HepG2 (cell line): ENCODE results near the gene KIF9. TPM values are rescaled to one million over a fixed set of nuclear protein-coding genes. Genes with fewer than 3 reads are reported as not detected.

Experiments used
- ATAC-seq: fragments of 200-7000 bp; cut with Tn5 transposase; 3 replicates; pipeline ENCODE4 v1.9.1; 2020; ENCODE audit warnings: mild to moderate bottlenecking, moderate library complexity
- BruUV-seq: library from RNA; stranded (reverse); fragments of 400-500 nt; replicated peaks from 2 replicates; lab custom pipeline; 2021; lab: Mats Ljungman, UMichigan
- CTCF ChIA-PET: fragments of 300-600 bp; formaldehyde crosslinking; extraction: SDS; loops from one replicate; lab custom pipeline; 2021; ENCODE audit warnings: low total read pairs, inconsistent platforms, low intra/inter-chr PET ratio; lab: Yijun Ruan, JAX
- POLR2A ChIA-PET: fragments of 350-600 bp; sonication (Branson Sonifier 250); formaldehyde crosslinking; loops from one replicate; lab custom pipeline; 2020; ENCODE audit warnings: antibody characterized with exemption, inconsistent platforms; lab: Yijun Ruan, JAX
- DNase-seq: peaks from one replicate; pipeline ENCODE4 v3.0.0-alpha.2; 2015; ENCODE audit warnings: low spot score
- FAIRE-seq: peaks from 3 replicates; lab custom pipeline; 2011; peaks lifted over from hg19 to GRCh38; lab: Jason Lieb, UNC
- H2AFZ ChIP-seq: one replicate; pipeline ENCODE4 v1.6.1; 2011; ENCODE audit warnings: low read length, inconsistent platforms
- H3K27ac ChIP-seq: fragments of 300-600 bp; 3 replicates; pipeline ENCODE4 v1.8.0; 2011; ENCODE audit warnings: mixed run types, mild to moderate bottlenecking, mixed read lengths, low read length, inconsistent platforms; ENCODE audit not compliant: insufficient read depth; ENCODE audit errors: extremely low read length
- H3K27me3 ChIP-seq, 2 experiments: fragments of 200-600 bp in 1 of 2; 2 replicates in 1 of 2; 3 replicates in 1 of 2; pipeline versions ENCODE4 v1.6.0 to v1.8.0; 2011; ENCODE audit warnings: low read length in 2 of 2, mild to moderate bottlenecking in 2 of 2, moderate library complexity in 2 of 2, inconsistent platforms in 1 of 2; ENCODE audit not compliant: insufficient read depth in 2 of 2, control insufficient read depth in 1 of 2
- H3K36me3 ChIP-seq, 2 experiments: fragments of 200-600 bp in 1 of 2; replicated peaks in 1 of 2; 2 replicates in 1 of 2; 3 replicates in 1 of 2; pipeline versions ENCODE4 v1.5.1 to v1.8.0; 2011; ENCODE audit warnings: low read length in 2 of 2, inconsistent platforms in 1 of 2; ENCODE audit not compliant: insufficient read depth in 2 of 2, control insufficient read depth in 1 of 2
- H3K4me1 ChIP-seq: 2 replicates; pipeline ENCODE4 v1.5.1; 2012; ENCODE audit warnings: low read length, inconsistent platforms; ENCODE audit not compliant: insufficient read depth
- H3K4me2 ChIP-seq: 2 replicates; pipeline ENCODE4 v1.6.0; 2011; ENCODE audit warnings: low read depth, low read length, inconsistent platforms
- H3K4me3 ChIP-seq, 3 experiments: fragments of 200-600 bp in 1 of 3; sonication (generic), shearing (Covaris generic) in 1 of 3; replicated peaks in 1 of 3; 2 replicates each; pipeline ENCODE4 v1.5.1; 2011 to 2016; ENCODE audit warnings: low read length in 3 of 3, inconsistent platforms in 2 of 3, low read depth in 2 of 3, mild to moderate bottlenecking in 2 of 3, control low read depth in 1 of 3, mixed read lengths in 1 of 3; ENCODE audit not compliant: insufficient read depth in 1 of 3
- H3K79me2 ChIP-seq: one replicate; pipeline ENCODE4 v1.6.1; 2011; ENCODE audit warnings: low read length, inconsistent platforms; ENCODE audit not compliant: insufficient read depth
- H3K9ac ChIP-seq: 2 replicates; pipeline ENCODE4 v1.6.0; 2011; ENCODE audit warnings: mild to moderate bottlenecking, low read depth, low read length, inconsistent platforms; ENCODE audit not compliant: insufficient read depth
- H3K9me3 ChIP-seq: 2 replicates; pipeline ENCODE4 v1.5.1; 2012; ENCODE audit warnings: mild to moderate bottlenecking, low read length
- H4K20me1 ChIP-seq: 2 replicates; pipeline ENCODE4 v1.6.0; 2011; ENCODE audit warnings: inconsistent platforms, mild to moderate bottlenecking, low read length, moderate library complexity; ENCODE audit not compliant: insufficient read depth
- CAMTA2 ChIP-seq: sonication (generic); formaldehyde crosslinking; IDR thresholded peaks from 2 replicates; pipeline ENCODE4 v1.4.0; 2020; ENCODE audit warnings: mild to moderate bottlenecking, missing genetic modification reagents, borderline replicate concordance
- CCAR2 ChIP-seq: fragments of 200-400 bp; formaldehyde crosslinking; optimal IDR thresholded peaks from 2 replicates; pipeline ENCODE3; 2018; ENCODE audit warnings: low read depth, mild to moderate bottlenecking, low read length, moderate library complexity
- EP300 ChIP-seq, 3 experiments: sonication (generic) in 1 of 3; formaldehyde crosslinking in 1 of 3; IDR thresholded peaks; 2 replicates each; pipeline versions ENCODE4 v1.5.1 to v1.6.1; 2011 to 2020; ENCODE audit warnings: low read depth in 2 of 3, low read length in 2 of 3, borderline replicate concordance in 1 of 3, improper control_type of control experiment in 1 of 3, mild to moderate bottlenecking in 1 of 3, missing genetic modification reagents in 1 of 3, moderate library complexity in 1 of 3
- FOXC1 ChIP-seq: sonication (generic); formaldehyde crosslinking; IDR thresholded peaks from 2 replicates; pipeline ENCODE4 v1.8.0; 2022; ENCODE audit warnings: mild to moderate bottlenecking, missing genetic modification reagents, borderline replicate concordance
- JUN ChIP-seq: sonication (generic); formaldehyde crosslinking; IDR thresholded peaks from 2 replicates; pipeline ENCODE4 v1.4.0; 2020; ENCODE audit warnings: mild to moderate bottlenecking, missing genetic modification reagents
- MAFF ChIP-seq: IDR thresholded peaks from 2 replicates; pipeline ENCODE4 v1.6.1; 2011; ENCODE audit warnings: low read depth, low read length, improper control_type of control experiment
- MAFK ChIP-seq, 2 experiments: IDR thresholded peaks in 1 of 2; conservative IDR thresholded peaks in 1 of 2; 2 replicates each; pipeline ENCODE4 v1.6.1; 2011; ENCODE audit warnings: improper control_type of control experiment in 2 of 2, low read length in 2 of 2
- NONO ChIP-seq, 2 experiments: fragments of 450-650 bp in 1 of 2; sonication (generic) in 1 of 2; formaldehyde crosslinking in 1 of 2; IDR thresholded peaks in 1 of 2; conservative IDR thresholded peaks in 1 of 2; 2 replicates each; pipeline versions ENCODE4 v1.6.1 to v1.8.0; 2017 to 2022; ENCODE audit warnings: mild to moderate bottlenecking in 1 of 2, missing genetic modification reagents in 1 of 2, moderate library complexity in 1 of 2
- SIX4 ChIP-seq: sonication (generic); formaldehyde crosslinking; IDR thresholded peaks from 2 replicates; pipeline ENCODE4 v1.4.0; 2020; ENCODE audit warnings: missing genetic modification reagents
- TAF15 ChIP-seq: fragments of 200-400 bp; formaldehyde crosslinking; IDR thresholded peaks from one replicate; pipeline ENCODE4 v1.6.1; 2018; ENCODE audit warnings: mild to moderate bottlenecking, low read depth, low read length; ENCODE audit not compliant: poor library complexity, severe bottlenecking
- ZNF235 ChIP-seq: sonication (generic); formaldehyde crosslinking; IDR thresholded peaks from 2 replicates; pipeline ENCODE4 v1.8.1; 2023; ENCODE audit warnings: mild to moderate bottlenecking, missing genetic modification reagents, borderline replicate concordance
- ZNF274 ChIP-seq: sonication (generic); formaldehyde crosslinking; IDR thresholded peaks from 2 replicates; pipeline ENCODE4 v1.5.1; 2020; ENCODE audit warnings: mild to moderate bottlenecking, missing genetic modification reagents
- ZNF431 ChIP-seq: sonication (generic); formaldehyde crosslinking; IDR thresholded peaks from 2 replicates; pipeline ENCODE4 v1.9.0; 2022; ENCODE audit warnings: missing genetic modification reagents, low read depth, mild to moderate bottlenecking, borderline replicate concordance
- ZNF790 ChIP-seq: sonication (generic); formaldehyde crosslinking; IDR thresholded peaks from 2 replicates; pipeline ENCODE4 v1.8.0; 2022; ENCODE audit warnings: missing genetic modification reagents, mild to moderate bottlenecking, borderline replicate concordance
- ZNF839 ChIP-seq: sonication (generic); formaldehyde crosslinking; IDR thresholded peaks from 2 replicates; pipeline ENCODE4 v1.4.0; 2020; ENCODE audit warnings: missing genetic modification reagents, mild to moderate bottlenecking, borderline replicate concordance
- ZUFSP ChIP-seq: sonication (generic); formaldehyde crosslinking; IDR thresholded peaks from 2 replicates; pipeline ENCODE4 v1.9.0; 2021; ENCODE audit warnings: missing genetic modification reagents, mild to moderate bottlenecking, borderline replicate concordance
- in situ Hi-C: cut with HindIII; loops from 2 replicates; pipeline ENCODE4 v1.10.0; 2017; ENCODE audit warnings: low pct_unique_long_range_greater_than_20kb; ENCODE audit not compliant: extremely low pct_ligation_motif_present
- intact Hi-C: fragments of 100-400 bp; cut with micrococcal nuclease; formaldehyde crosslinking; loops from one replicate; pipeline ENCODE4 v1.10.0; 2022; ENCODE audit not compliant: unreplicated experiment
- polyA plus RNA-seq, 8 experiments: library from polyadenylated mRNA; depleted of rRNA in 3 of 8; stranded (reverse) in 7 of 8; unstranded in 1 of 8; fragments of >200 nt; fragmentation: Illumina TruSeq in 4 of 8; extraction: Trizol in 4 of 8; gene quantifications; 2 replicates each; pipeline versions ENCODE4 v1.2.1 to v1.2.3, GENCODE V29; 2011 to 2016; ENCODE audit warnings: low read depth in 4 of 8, missing spikeins in 1 of 8, mixed read lengths in 1 of 8; ENCODE audit not compliant: insufficient read depth in 1 of 8
- total RNA-seq, 5 experiments: library from RNA; depleted of rRNA; stranded (reverse); fragments of >200 nt; fragmentation: Illumina TruSeq; extraction: Trizol; gene quantifications; 2 replicates each; pipeline ENCODE4 v1.2.3, GENCODE V29; 2016; ENCODE audit warnings: low read depth in 1 of 5
- TF ChIP-seq, protein P1 (sequence below): sonication (generic); formaldehyde crosslinking; conservative IDR thresholded peaks from 2 replicates; pipeline ENCODE4 v1.4.0; 2020; ENCODE audit warnings: mild to moderate bottlenecking, missing genetic modification reagents, moderate library complexity

The KIF9 gene
- total and polyA plus RNA-seq, 2 of the 13 experiments (the other 11 are each of a cell fraction or from before 2014, with no cell fraction given) = 5.1 to 16.9 TPM

GRCh38 chr3:47267490-47267824 lies 15.1 kb downstream of the KIF9 start:
- in situ Hi-C loops = no loop called here
- no TSS peak for BruUV-seq
- POLR2A ChIA-PET = no interaction called here

More at GRCh38 chr3:47267490-47267824, 15.1 kb downstream of the KIF9 start:
- CTCF ChIA-PET = no interaction called here
- no peak for ATAC-seq
- intact Hi-C loops = no loop called here
- Histone ChIP-seq H3K4me3 (no peak overlapping the region), H3K27ac (no peak overlapping the region), H3K36me3 (no peaks in the 10 kb centered on the region), H3K9me3 (no peaks in the 10 kb centered on the region), H3K4me2 (no peak overlapping the region), H3K79me2 (no peaks in the 10 kb centered on the region), H2AFZ (no peak overlapping the region), H4K20me1 (no peaks in the 10 kb centered on the region), H3K9ac (no peak overlapping the region), H3K27me3 (no peaks in the 10 kb centered on the region), H3K4me1 (peaks cover 15% of the 10 kb centered on the region)
- no peak for FAIRE-seq
- no peak for DNase-seq
- TF ChIP-seq ZNF235 (CRISPR knock-in tag) = no peak
- TF ChIP-seq ZNF274 (CRISPR knock-in tag) = no peak
- peak; percentile 90 for TF ChIP-seq MAFF
- TF ChIP-seq ZNF790 (CRISPR knock-in tag) = no peak
- no peak for TF ChIP-seq ZNF839 (CRISPR knock-in tag)
- TF ChIP-seq JUN (CRISPR knock-in tag) = no peak
- no peak for TF ChIP-seq CCAR2
- no peak for TF ChIP-seq EP300 (IDR thresholded peaks at IDR 0.05; ENCODE audit: low read depth in 2 of 2, low read length in 2 of 2)
- no peak for TF ChIP-seq EP300 (CRISPR knock-in tag; IDR thresholded peaks at IDR 0.05; ENCODE audit: borderline replicate concordance)
- no peak for TF ChIP-seq TAF15
- TF ChIP-seq, protein P1, sequence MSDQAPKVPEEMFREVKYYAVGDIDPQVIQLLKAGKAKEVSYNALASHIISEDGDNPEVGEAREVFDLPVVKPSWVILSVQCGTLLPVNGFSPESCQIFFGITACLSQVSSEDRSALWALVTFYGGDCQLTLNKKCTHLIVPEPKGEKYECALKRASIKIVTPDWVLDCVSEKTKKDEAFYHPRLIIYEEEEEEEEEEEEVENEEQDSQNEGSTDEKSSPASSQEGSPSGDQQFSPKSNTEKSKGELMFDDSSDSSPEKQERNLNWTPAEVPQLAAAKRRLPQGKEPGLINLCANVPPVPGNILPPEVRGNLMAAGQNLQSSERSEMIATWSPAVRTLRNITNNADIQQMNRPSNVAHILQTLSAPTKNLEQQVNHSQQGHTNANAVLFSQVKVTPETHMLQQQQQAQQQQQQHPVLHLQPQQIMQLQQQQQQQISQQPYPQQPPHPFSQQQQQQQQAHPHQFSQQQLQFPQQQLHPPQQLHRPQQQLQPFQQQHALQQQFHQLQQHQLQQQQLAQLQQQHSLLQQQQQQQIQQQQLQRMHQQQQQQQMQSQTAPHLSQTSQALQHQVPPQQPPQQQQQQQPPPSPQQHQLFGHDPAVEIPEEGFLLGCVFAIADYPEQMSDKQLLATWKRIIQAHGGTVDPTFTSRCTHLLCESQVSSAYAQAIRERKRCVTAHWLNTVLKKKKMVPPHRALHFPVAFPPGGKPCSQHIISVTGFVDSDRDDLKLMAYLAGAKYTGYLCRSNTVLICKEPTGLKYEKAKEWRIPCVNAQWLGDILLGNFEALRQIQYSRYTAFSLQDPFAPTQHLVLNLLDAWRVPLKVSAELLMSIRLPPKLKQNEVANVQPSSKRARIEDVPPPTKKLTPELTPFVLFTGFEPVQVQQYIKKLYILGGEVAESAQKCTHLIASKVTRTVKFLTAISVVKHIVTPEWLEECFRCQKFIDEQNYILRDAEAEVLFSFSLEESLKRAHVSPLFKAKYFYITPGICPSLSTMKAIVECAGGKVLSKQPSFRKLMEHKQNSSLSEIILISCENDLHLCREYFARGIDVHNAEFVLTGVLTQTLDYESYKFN = no peak
- peak; percentile 90 to 96 for TF ChIP-seq MAFK (conservative IDR thresholded peaks at IDR 0.05 in 1 of 2, IDR thresholded peaks at IDR 0.05 in 1 of 2; ENCODE audit: low read length in 2 of 2)
- no peak for TF ChIP-seq ZUFSP (CRISPR knock-in tag)
- TF ChIP-seq ZNF431 = no peak
- no peak for TF ChIP-seq SIX4 (CRISPR knock-in tag)
- TF ChIP-seq FOXC1 (CRISPR knock-in tag) = no peak
- TF ChIP-seq CAMTA2 (CRISPR knock-in tag) = no peak
- TF ChIP-seq NONO (IDR thresholded peaks at IDR 0.05) = no peak
- TF ChIP-seq NONO (CRISPR knock-in tag; conservative IDR thresholded peaks at IDR 0.05) = no peak
